GM21381 (cell line): Measurements from ENCODE around the gene SDK2.

Experiments
- ATAC-seq: cut with Tn5 transposase; IDR thresholded peaks from one replicate; pipeline ENCODE4 v1.9.1; 2021; ENCODE audit warnings: mild to moderate bottlenecking, moderate library complexity; ENCODE audit not compliant: unreplicated experiment

SDK2 gene

GRCh38 chr17:73357318-73357717 is 286.9 kb downstream of the SDK2 start:
- ATAC-seq = no peak

- ATAC-seq = no peak
Observed at GRCh38 chr17:73356561-73357170, 287.6 kb downstream of the SDK2 start.

- no peak for ATAC-seq
Observed at GRCh38 chr17:73354423-73355284, 289.6 kb downstream of the SDK2 start.

- ATAC-seq = no peak
Observed at GRCh38 chr17:73352261-73352660, 292.0 kb downstream of the SDK2 start.

GRCh38 chr17:73351764-73352163 is 292.5 kb downstream of the SDK2 start:
- ATAC-seq = no peak

GRCh38 chr17:73350864-73351263 is 293.4 kb downstream of the SDK2 start:
- ATAC-seq = no peak

- no peak for ATAC-seq
Observed at GRCh38 chr17:73349647-73350046, 294.6 kb downstream of the SDK2 start.

- ATAC-seq = no peak
Observed at GRCh38 chr17:73349138-73349537, 295.1 kb downstream of the SDK2 start.

GRCh38 chr17:73348829-73349095 is 295.5 kb downstream of the SDK2 start:
- no peak for ATAC-seq

- ATAC-seq = no peak
Observed at GRCh38 chr17:73348018-73348828, 296.0 kb downstream of the SDK2 start.

- ATAC-seq = no peak
Observed at GRCh38 chr17:73347351-73347750, 296.9 kb downstream of the SDK2 start.

GRCh38 chr17:73346501-73347162 is 297.6 kb downstream of the SDK2 start:
- no peak for ATAC-seq

- no peak for ATAC-seq
Observed at GRCh38 chr17:73343739-73344454, 300.3 kb downstream of the SDK2 start.

GRCh38 chr17:73343168-73343634 is 301.0 kb downstream of the SDK2 start:
- no peak for ATAC-seq

GRCh38 chr17:73342541-73343167 is 301.6 kb downstream of the SDK2 start:
- no peak for ATAC-seq

GRCh38 chr17:73342050-73342522 is 302.2 kb downstream of the SDK2 start:
- no peak for ATAC-seq

- ATAC-seq = no peak
Observed at GRCh38 chr17:73341350-73342049, 302.7 kb downstream of the SDK2 start.

- no peak for ATAC-seq
Observed at GRCh38 chr17:73340093-73340596, 304.1 kb downstream of the SDK2 start.

- no peak for ATAC-seq
Observed at GRCh38 chr17:73338566-73339197, 305.6 kb downstream of the SDK2 start.
